GM23248 (cell line): ENCODE data around the gene HDAC4. TPM values are rescaled to one million over a fixed set of nuclear protein-coding genes. Genes with fewer than 3 reads are reported as not detected.

Experiments
- DNase-seq: peaks from one replicate; pipeline ENCODE4 v3.0.0-alpha.2; 2015
- H2AFZ ChIP-seq: fragments of 200-600 bp; sonication (generic); 2 replicates; pipeline ENCODE4 v1.6.1; 2016; ENCODE audit warnings: antibody characterized with exemption
- H3F3A ChIP-seq: fragments of 200-600 bp; sonication (generic); 2 replicates; pipeline ENCODE4 v1.6.1; 2016; ENCODE audit warnings: mild to moderate bottlenecking, antibody characterized with exemption, mixed run types; ENCODE audit not compliant: insufficient read depth
- H3K27ac ChIP-seq: fragments of 200-600 bp; sonication (generic); 2 replicates; pipeline ENCODE4 v1.5.1; 2016; ENCODE audit warnings: mild to moderate bottlenecking
- H3K27me3 ChIP-seq: fragments of 200-600 bp; sonication (generic); replicated peaks from 2 replicates; pipeline ENCODE4 v1.6.1; 2016; ENCODE audit warnings: mild to moderate bottlenecking; ENCODE audit not compliant: insufficient read depth
- H3K36me3 ChIP-seq: fragments of 200-600 bp; sonication (generic); 2 replicates; pipeline ENCODE4 v1.6.1; 2016; ENCODE audit warnings: low read depth, mild to moderate bottlenecking
- H3K4me1 ChIP-seq: fragments of 200-600 bp; sonication (generic); 2 replicates; pipeline ENCODE4 v1.6.1; 2016; ENCODE audit warnings: mild to moderate bottlenecking; ENCODE audit not compliant: insufficient read depth
- H3K4me2 ChIP-seq: fragments of 200-600 bp; sonication (generic); one replicate; pipeline ENCODE4 v1.6.1; 2016; ENCODE audit warnings: mild to moderate bottlenecking; ENCODE audit not compliant: unreplicated experiment
- H3K4me3 ChIP-seq: fragments of 200-600 bp; sonication (generic); 2 replicates; pipeline ENCODE4 v1.5.1; 2016; ENCODE audit warnings: mild to moderate bottlenecking
- H3K79me2 ChIP-seq: fragments of 200-600 bp; sonication (generic); 2 replicates; pipeline ENCODE4 v1.6.1; 2016; ENCODE audit warnings: mild to moderate bottlenecking; ENCODE audit not compliant: insufficient read depth
- H3K9ac ChIP-seq: fragments of 200-600 bp; sonication (generic); 2 replicates; pipeline ENCODE4 v1.6.1; 2016; ENCODE audit warnings: mild to moderate bottlenecking
- H3K9me2 ChIP-seq: fragments of 200-600 bp; sonication (generic); 2 replicates; pipeline ENCODE4 v1.6.1; 2016; ENCODE audit warnings: mixed run types, mild to moderate bottlenecking, moderate library complexity; ENCODE audit not compliant: insufficient read depth
- H3K9me3 ChIP-seq: fragments of 200-600 bp; sonication (generic); one replicate; pipeline ENCODE4 v1.6.1; 2017; ENCODE audit warnings: low read depth
- H4K20me1 ChIP-seq: fragments of 200-600 bp; sonication (generic); 2 replicates; pipeline ENCODE4 v1.6.0; 2016; ENCODE audit not compliant: insufficient read depth
- EZH2 ChIP-seq: fragments of 200-600 bp; sonication (generic); IDR thresholded peaks from 2 replicates; pipeline ENCODE4 v1.6.1; 2018; ENCODE audit warnings: antibody characterized with exemption, mild to moderate bottlenecking; ENCODE audit not compliant: insufficient read depth, poor library complexity, severe bottlenecking
- EZH2phosphoT487 ChIP-seq: fragments of 200-600 bp; sonication (generic); IDR thresholded peaks from 2 replicates; pipeline ENCODE4 v1.6.1; 2018; ENCODE audit warnings: antibody characterized with exemption, moderate library complexity, mild to moderate bottlenecking, low read depth; ENCODE audit not compliant: insufficient read depth
- WGBS, 2 experiments: methylation state at CpG; one replicate each; pipeline ENCODE4 v1.1.6; 2015 to 2017; ENCODE audit warnings: low lambda C conversion rate in 2 of 2, low coverage in 1 of 2; ENCODE audit errors: missing lambda C conversion rate in 2 of 2; 5-methylcytosine and 5-hydroxymethylcytosine counted together
- in situ Hi-C: fragments of 300-500 bp; cut with MboI; formaldehyde crosslinking; loops from 2 replicates; pipeline ENCODE4 v1.15.0; 2020
- polyA plus RNA-seq: library from polyadenylated mRNA; unstranded; fragments of >200 nt; fragmentation: Nextera tagmentation; extraction: Ambion mirVana; gene quantifications from 2 replicates; pipeline ENCODE4 v1.2.1, GENCODE V29; 2016
- total RNA-seq: library from RNA; depleted of rRNA; stranded (reverse); fragments of >200 nt; shearing (Covaris generic); gene quantifications from 2 replicates; pipeline ENCODE4 v1.2.3, GENCODE V29; 2014

Gene HDAC4
- total and polyA plus RNA-seq, 2 experiments from 2014 or later = 2.1 to 6.3 TPM

- Histone ChIP-seq H3K9ac (no peak overlapping the region), H3K27ac (no peak overlapping the region), H3K4me3 (no peak overlapping the region), H3K9me3 (no peaks in the 10 kb centered on the region), H2AFZ (no peak overlapping the region), H4K20me1 (no peaks in the 10 kb centered on the region), H3K36me3 (no peaks in the 10 kb centered on the region), H3K9me2 (no peaks in the 10 kb centered on the region), H3K4me1 (no peaks in the 10 kb centered on the region), H3K79me2 (no peaks in the 10 kb centered on the region), H3K27me3 (no peaks in the 10 kb centered on the region), H3K4me2 (no peak overlapping the region), H3F3A (no peaks in the 10 kb centered on the region)
- DNase-seq = no peak
- WGBS, 2 experiments = 55 to 71% methylated on average over 4 of the region's 4 CpGs
- in situ Hi-C loops = no loop called here
- TF ChIP-seq EZH2 = no peak
- no peak for TF ChIP-seq EZH2phosphoT487
Observed at GRCh38 chr2:239423551-239423950, 22.7 kb upstream of the HDAC4 start.

GRCh38 chr2:239421851-239422250, 21.0 kb upstream of the HDAC4 start:
- H3K4me2 ChIP-seq = no peak overlapping the region
- H3K27ac ChIP-seq = no peak overlapping the region
- no peaks in the 10 kb centered on the region for H3K27me3 ChIP-seq
- no peaks in the 10 kb centered on the region for H4K20me1 ChIP-seq
- H3K9ac ChIP-seq = no peak overlapping the region
- no peaks in the 10 kb centered on the region for H3K9me2 ChIP-seq
- H3F3A ChIP-seq = no peaks in the 10 kb centered on the region
- 49 to 53% methylated on average over 4 of the region's 4 CpGs for whole genome bisulfite sequencing, 2 experiments
- TF ChIP-seq EZH2 (no peak), EZH2phosphoT487 (no peak)
- no peak overlapping the region for H3K4me3 ChIP-seq
- H3K9me3 ChIP-seq = no peaks in the 10 kb centered on the region
- no peaks in the 10 kb centered on the region for H3K79me2 ChIP-seq
- H3K36me3 ChIP-seq = no peaks in the 10 kb centered on the region
- in situ Hi-C loops = no loop called here
- H2AFZ ChIP-seq = no peak overlapping the region
- H3K4me1 ChIP-seq = no peaks in the 10 kb centered on the region
- no peak for DNase-seq

- in situ Hi-C loops = no loop called here
Observed at GRCh38 chr2:239420082-239420481, 19.3 kb upstream of the HDAC4 start.

GRCh38 chr2:239418918-239419317, 18.1 kb upstream of the HDAC4 start:
- Histone ChIP-seq H3F3A (no peaks in the 10 kb centered on the region), H3K79me2 (no peaks in the 10 kb centered on the region), H4K20me1 (no peaks in the 10 kb centered on the region), H3K9ac (no peak overlapping the region), H3K9me3 (no peaks in the 10 kb centered on the region), H3K27ac (no peak overlapping the region), H3K4me3 (no peak overlapping the region), H3K27me3 (no peaks in the 10 kb centered on the region; the same call in 1 of the 2 replicates), H3K36me3 (no peaks in the 10 kb centered on the region), H3K9me2 (no peaks in the 10 kb centered on the region), H3K4me2 (no peak overlapping the region), H3K4me1 (no peaks in the 10 kb centered on the region), H2AFZ (no peak overlapping the region)
- WGBS, 2 experiments = 0 to 5% methylated on average over 1 of the region's 1 CpG
- TF ChIP-seq EZH2 (no peak), EZH2phosphoT487 (no peak)
- DNase-seq = no peak
- in situ Hi-C loops = no loop called here

More at GRCh38 chr2:239420082-239420481, 19.3 kb upstream of the HDAC4 start:
- TF ChIP-seq EZH2 (no peak), EZH2phosphoT487 (no peak)
- Histone ChIP-seq H3K27me3 (no peaks in the 10 kb centered on the region; the same call in 1 of the 2 replicates), H3K36me3 (no peaks in the 10 kb centered on the region), H3K27ac (no peak overlapping the region), H3K4me3 (no peak overlapping the region), H2AFZ (no peak overlapping the region), H3K9me3 (no peaks in the 10 kb centered on the region), H3K4me2 (no peak overlapping the region), H3K9ac (no peak overlapping the region), H3K9me2 (no peaks in the 10 kb centered on the region), H3K79me2 (no peaks in the 10 kb centered on the region), H3F3A (no peaks in the 10 kb centered on the region), H4K20me1 (no peaks in the 10 kb centered on the region), H3K4me1 (no peaks in the 10 kb centered on the region)
- WGBS, 2 experiments = 77 to 80% methylated on average over 12 of the region's 12 CpGs
- DNase-seq = no peak

GRCh38 chr2:239412905-239413603, 12.2 kb upstream of the HDAC4 start:
- Histone ChIP-seq H3K9me3 (no peaks in the 10 kb centered on the region), H2AFZ (no peak overlapping the region), H3K4me1 (no peaks in the 10 kb centered on the region), H3F3A (no peaks in the 10 kb centered on the region), H3K79me2 (no peaks in the 10 kb centered on the region), H3K4me2 (no peak overlapping the region), H3K9ac (no peak overlapping the region), H3K9me2 (no peaks in the 10 kb centered on the region), H4K20me1 (no peaks in the 10 kb centered on the region), H3K27ac (no peak overlapping the region), H3K36me3 (no peaks in the 10 kb centered on the region), H3K27me3 (no peaks in the 10 kb centered on the region; the same call in 1 of the 2 replicates), H3K4me3 (no peak overlapping the region)
- in situ Hi-C loops = no loop called here
- 67 to 69% methylated on average over 11 of the region's 11 CpGs for WGBS, 2 experiments
- no peak for DNase-seq
- no peak for TF ChIP-seq EZH2phosphoT487
- no peak for TF ChIP-seq EZH2
